GM19193 (cell line): Measurements from ENCODE around the gene RIPK3.

Experiments
- POLR2A ChIP-seq: IDR thresholded peaks from 4 replicates; pipeline ENCODE4 v1.6.1; 2011; ENCODE audit not compliant: insufficient read depth, insufficient read length; ENCODE audit errors: extremely low read depth

The RIPK3 gene

DNA sequence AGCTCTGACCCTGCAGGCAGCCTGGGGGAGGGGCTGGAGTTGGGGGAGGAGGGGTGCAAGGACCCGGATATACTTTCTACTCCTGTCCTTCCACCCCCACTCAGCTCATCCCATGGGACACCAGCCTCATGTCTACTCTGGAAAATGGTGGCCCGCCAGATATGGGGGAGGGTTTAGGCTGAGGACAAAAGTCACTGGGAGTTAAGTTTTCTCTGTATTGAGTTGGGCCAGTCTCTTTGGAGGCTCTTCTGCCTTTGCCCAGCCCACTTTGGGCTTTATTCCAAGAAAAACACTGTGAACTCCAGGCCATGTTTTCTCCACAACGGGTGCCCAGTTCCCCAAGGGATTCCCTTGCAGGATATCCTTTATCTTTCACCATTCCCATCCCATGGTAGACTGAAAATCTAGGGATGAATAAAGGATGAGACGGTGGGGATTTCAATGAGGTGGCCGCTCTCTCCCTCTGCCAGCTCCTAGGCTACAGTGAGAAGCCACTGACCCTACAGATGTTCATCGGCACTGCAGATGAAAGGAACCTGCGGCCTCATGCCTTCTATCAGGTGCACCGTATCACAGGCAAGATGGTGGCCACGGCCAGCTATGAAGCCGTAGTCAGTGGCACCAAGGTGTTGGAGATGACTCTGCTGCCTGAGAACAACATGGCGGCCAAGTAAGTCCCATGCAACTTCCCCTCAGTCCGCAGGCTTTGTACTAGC, 33.1 kb upstream of the RIPK3 start:
- no peak for TF ChIP-seq POLR2A

DNA sequence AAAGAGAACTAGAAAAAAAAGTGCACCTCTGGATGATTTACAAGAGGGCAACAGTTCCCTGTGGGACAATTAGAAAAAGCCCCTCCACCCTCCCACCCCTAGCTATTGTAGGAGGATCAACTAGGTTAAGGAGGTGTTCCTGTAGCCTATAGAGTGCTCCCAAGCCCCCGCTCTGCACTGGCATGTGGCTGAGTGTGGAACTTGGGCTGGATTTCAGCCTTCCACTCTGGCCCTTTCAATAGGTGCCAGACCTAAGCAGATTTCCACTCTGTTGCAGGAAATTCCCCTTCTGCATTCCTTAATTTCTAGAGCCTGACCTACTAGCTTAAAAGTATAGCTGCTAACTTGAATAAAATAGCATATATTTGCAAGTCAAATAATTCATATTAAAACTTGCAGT, 31.0 kb upstream of the RIPK3 start:
- no peak for TF ChIP-seq POLR2A

DNA sequence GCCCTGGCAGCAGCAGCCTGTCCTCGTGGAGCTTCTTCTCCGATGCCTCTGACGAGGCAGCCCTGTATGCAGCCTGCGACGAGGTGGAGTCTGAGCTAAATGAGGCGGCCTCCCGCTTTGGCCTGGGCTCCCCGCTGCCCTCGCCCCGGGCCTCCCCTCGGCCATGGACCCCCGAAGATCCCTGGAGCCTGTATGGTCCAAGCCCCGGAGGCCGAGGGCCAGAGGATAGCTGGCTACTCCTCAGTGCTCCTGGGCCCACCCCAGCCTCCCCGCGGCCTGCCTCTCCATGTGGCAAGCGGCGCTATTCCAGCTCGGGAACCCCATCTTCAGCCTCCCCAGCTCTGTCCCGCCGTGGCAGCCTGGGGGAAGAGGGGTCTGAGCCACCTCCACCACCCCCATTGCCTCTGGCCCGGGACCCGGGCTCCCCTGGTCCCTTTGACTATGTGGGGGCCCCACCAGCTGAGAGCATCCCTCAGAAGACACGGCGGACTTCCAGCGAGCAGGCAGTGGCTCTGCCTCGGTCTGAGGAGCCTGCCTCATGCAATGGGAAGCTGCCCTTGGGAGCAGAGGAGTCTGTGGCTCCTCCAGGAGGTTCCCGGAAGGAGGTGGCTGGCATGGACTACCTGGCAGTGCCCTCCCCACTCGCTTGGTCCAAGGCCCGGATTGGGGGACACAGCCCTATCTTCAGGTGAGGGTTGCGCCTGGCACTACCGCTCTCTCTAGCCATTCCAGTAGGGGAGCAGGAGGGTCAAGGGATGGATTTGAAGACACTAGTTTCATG, 30.3 kb upstream of the RIPK3 start:
- no peak for TF ChIP-seq POLR2A

DNA sequence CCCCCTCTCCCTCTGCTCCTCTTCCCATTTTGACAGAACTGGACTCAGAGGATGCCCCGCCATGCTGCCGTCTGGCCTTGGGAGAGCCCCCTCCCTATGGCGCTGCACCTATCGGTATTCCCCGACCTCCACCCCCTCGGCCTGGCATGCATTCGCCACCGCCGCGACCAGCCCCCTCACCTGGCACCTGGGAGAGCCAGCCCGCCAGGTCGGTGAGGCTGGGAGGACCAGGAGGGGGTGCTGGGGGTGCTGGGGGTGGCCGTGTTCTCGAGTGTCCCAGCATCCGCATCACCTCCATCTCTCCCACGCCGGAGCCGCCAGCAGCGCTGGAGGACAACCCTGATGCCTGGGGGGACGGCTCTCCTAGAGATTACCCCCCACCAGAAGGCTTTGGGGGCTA, 29.7 kb upstream of the RIPK3 start:
- TF ChIP-seq POLR2A: no peak

DNA sequence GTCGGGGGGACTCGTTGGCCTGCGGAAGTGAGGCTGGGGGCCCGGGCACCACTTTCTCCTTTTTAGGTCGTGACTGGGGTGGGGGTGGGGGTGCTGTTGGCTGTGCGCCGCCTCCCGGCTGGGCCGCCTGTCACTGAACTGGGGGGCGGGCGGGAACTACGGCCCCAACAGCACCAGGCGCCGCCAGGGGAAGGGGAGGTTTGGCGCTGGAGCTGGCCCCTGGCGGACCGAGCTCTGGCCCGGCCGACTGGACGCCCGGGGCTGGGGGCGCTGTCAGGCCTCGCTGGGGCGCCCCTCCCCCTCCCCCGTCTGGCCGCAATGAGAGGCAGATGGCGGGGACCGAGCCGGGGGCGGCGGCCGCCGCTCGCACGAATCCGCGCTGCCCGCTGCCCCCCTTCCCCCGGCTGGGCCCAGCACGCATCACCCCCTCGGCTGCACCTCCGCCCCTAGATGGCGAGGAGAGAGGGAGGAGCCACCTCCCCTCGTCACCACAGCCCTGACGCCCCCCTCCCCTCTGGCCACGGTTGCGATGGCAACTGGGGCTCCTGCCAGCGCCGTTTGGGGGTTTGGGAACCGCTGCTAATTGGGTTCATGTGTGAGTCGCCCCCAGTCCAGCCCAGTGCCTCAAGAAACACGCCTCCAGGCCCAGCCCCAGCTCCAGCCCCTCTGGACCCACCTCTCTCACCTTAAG, 28.9 kb upstream of the RIPK3 start:
- TF ChIP-seq POLR2A: peak; percentile 30

DNA sequence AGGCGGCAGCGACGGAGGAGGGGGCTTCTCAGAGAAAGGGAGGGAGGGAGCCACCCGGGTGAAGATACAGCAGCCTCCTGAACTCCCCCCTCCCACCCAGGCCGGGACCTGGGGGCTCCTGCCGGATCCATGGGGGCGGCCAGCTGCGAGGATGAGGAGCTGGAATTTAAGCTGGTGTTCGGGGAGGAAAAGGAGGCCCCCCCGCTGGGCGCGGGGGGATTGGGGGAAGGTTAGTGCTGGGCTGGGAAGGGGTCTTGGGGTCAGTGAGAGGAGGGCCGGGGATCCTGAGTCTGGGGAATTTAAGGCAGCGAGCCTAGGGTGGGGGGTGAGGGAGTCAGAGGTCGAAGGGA, 28.4 kb upstream of the RIPK3 start:
- no peak for TF ChIP-seq POLR2A

DNA sequence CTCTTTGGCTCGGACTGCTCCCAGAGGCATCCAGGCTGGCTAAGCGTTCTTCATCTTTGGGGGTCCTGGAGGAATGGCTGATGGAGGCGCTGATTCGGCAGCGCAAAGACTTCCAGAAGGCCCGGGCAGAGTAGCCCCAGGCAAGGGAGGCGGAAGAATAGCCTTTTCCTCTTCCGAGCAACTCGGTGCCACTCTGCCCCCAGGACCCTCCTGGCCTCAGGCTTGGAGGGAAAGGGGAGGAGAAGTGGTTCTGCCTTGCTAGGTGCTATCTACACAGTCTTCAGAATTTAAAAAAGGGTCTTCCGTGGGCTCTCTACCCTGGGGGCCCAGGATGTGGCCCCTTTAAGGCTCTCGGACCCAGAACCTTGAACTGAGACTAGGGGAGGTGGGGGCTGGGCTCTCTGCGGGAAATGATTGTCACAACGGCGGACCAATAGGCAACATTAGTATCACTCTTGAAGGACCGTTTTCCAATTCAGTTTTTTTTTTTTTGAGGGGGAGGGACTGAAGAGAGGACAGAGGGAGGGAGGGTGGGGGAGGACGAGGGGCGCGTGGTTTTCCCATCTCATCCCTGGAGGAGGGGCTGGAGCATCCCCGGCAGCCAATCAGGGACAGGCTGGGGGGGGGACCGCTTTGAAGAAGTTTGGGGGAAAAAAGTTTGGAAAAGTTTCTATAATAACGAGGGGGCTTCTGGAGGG, 27.9 kb upstream of the RIPK3 start, which contains the start of gene NFATC4:
TSS of gene NFATC4 (plus strand) at position 671 of the 698 bp plus-strand sequence. CDS start 157 bp downstream, outside the sequence.
- no peak for TF ChIP-seq POLR2A

DNA sequence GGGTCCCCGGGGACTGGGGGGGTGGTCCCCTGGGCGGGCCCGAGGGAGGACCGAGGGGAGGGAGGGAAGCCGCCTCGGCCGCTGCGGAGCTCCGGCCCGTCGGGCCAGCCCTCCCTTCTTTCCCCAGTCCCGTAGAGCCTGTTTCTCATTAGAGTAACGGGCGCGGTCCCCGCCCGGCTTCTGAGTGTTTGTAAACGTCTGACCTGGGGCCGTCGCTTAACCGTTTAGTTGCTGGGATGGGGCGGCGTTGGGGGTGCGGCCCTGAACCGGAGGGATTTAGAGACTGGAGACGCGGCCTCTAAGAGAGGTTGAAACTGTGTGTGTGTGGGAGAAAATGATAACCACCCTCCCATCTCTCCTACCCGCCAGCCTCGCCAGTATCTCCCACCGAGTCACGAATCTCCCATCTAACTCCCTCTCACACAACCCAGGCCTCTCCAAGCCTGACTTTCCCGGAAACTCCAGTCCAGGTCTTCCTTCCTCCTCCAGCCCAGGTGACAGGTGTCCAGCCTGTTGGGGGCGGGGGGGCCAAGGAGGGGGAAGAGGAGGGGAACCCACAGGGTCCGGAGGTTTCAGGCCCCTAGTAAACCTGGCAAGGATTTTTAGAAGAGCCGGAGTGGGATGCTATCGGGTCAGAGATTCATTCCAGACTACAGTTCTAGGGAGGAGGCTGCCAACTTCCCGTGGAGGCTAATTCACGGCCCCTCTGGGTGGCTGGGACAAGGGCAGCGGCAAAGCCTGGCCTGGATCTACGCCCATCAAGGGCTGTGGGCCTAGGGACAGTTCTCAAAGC, 27.1 kb upstream of the RIPK3 start:
- TF ChIP-seq POLR2A: no peak

DNA sequence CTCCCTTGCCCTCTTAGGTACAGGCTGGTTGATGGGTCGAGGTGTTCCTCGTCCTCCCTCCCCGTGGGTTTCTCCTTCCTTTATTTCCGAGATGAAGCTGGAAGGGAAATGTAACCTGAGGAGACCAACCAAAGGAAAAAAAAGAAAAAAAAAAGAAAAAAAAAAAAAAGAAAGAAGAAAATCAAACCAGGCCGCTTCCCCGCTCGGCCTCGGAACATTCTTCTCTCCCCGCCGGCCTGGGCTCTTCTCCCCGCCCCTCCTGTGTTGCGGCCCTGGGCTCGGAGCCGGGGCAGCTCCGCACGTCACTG, 26.6 kb upstream of the RIPK3 start:
- TF ChIP-seq POLR2A: no peak

DNA sequence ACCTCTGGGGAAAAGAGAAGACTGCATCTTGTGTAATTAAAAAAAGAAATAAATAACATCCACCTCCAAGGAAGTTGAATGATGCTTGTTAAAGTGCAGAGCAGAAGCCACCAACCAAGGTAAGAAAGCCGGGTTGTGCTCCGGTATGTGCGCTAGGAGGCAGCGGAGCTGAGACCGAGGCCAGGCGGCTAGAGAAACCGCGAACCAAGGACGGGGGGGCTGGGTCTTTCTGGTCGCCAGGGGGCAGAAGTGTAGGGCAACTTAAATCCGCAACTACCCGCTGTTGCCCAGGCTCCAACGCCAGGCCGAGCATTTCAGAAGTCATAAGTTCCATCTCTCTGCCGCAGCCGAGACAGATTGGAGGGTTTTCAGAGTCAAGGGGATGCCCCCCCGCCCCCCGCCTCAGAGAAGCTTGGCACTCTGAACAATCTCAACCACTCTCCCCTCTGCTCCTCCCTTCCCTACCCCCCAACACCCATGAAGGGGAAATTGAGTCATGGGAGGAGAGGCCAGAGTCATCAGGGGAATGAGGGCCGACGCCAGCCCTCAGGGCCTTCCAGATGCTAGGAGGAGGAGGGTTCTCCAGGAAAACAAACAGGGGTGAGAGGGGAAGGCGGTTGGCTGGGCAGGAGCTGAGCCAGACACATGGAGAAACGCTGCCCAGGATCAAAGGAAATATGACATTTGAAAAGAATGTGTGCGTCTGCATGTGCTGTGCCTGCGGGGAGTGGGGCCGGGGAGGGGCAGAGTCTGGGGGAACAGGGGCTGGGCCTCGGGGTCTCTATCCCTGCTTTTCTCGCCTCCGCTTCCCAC, 26.0 kb upstream of the RIPK3 start:
- TF ChIP-seq POLR2A: no peak

DNA sequence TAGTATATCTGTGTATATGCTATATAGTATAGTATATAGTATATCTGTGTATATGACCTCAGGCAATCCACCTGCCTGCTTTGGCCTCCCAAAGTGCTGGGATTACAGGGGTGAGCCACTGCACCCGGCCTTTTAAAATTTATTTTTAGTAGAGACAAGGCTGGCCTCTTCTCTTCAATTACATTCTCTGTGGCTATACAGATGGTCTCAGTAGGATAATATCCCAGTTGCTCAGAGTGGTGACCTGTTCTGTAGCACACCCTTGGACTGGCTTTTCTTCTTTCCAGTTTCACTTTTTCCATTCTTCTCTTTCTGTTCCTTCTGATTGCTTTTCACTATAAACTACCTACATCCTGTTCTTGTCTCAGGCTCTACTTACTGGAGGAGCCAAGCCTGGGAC, 25.1 kb upstream of the RIPK3 start:
- TF ChIP-seq POLR2A: no peak

DNA sequence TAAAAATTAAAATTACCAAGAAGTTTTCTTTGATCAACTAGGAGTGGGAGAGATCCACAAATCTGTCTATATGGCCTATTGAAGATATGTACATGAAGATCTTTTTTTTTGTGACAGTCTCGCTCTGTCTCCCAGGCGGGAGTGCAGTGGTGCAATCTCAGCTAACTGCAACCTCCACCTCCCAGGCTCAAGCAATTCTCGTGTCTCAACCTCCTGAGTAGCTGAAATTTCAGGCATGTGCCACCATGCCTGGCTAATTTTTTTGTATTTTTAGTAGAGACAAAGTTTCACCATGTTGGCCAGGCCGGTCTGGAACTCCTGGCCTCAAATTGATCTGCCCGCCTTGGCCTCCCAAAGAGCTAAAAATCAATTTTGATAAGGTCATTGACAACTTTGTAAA, 23.6 kb upstream of the RIPK3 start:
- no peak for TF ChIP-seq POLR2A

DNA sequence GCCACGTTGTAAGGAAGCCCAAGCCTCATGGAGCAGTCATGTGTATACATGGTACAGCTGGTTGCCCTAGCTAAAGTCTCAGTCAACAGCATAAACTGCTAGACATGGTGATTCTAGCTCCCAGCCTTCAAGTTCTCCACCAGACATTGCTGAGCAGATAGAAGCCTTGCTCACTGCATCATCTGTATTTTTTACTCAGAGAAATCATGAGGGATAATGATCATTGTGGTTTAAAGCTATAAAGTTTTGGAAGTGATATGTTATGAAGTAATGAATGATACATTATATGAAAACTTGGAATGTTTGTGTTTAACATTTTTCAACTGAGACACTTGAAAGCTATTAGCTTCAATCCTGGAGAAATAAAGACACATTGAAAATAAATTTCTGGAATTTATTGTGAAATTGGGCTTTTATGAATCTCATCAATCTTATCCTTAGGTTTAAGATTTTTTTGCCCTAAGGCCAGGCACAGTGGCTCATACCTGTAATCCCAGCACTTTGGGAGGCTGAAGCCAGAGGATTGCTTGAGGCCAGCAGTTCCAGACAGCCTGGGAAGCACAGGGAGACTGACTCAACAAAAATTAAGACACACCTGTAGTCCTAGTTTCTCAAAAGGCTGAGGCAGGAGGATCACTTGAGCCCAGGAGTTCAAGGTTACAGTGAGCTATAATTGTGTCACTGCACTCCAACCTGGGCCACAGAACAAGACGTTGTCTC, 22.6 kb upstream of the RIPK3 start:
- no peak for TF ChIP-seq POLR2A

DNA sequence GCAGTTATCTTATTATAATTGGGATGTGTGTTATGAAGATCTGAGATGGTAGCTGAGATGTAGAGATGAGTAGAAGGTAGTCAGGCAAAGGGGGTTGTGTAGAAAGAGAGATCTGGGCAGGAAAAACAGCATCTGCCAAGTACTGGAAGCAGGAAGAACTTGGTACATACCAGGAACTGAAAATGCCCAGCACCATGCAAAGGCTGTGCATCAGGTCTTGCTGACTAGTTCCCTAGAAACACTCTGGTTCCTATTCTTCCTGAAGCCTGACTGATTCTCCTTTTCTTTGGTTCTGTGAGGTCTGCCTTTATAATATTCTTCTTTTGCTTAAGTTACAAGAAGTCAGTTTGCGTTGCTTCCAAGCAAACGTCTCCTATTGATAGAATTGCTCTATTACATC, 21.5 kb upstream of the RIPK3 start:
- no peak for TF ChIP-seq POLR2A

DNA sequence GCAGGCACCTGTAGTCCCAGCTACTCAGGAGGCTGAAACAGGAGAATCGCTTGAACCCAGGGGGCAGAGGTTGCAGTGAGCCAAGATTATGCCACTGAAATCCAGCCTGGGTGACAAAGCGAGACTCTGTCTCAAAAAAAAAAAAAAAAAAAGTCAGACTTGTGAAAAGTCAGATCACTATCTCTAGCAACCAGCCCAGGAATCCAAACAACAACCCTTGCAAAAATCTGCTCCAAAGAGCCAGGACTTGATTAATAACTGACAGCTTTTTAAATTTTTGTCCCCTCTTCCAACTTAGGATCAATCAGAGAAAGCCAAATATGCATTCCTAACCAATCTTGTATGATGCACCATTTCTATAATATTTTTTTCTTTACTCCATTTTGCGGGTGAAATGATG, 20.5 kb upstream of the RIPK3 start:
- TF ChIP-seq POLR2A: no peak
